ENCODE results near the gene CCSAP.

CCSAP gene

DNA sequence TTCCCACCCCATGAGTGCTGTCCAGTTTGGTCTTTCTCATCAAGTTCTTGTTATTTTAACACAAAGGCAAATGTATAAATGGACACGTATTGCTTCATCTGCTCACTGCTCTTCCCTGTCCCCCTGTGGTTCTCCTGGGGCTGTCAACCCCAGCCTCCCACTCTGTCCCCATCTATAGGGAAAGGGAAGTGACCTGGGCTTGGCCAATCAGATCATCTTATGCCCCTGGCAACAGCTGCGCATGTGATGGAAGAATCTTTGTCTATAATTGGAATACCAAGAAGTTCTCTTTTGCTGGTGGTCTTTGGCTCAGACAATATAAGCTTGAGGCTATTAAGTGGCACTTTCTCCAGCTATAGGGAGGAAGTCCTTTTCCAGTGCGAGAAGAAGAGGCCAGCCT, 4.7 kb upstream of the CCSAP start:
- no peaks in the 10 kb centered on the region for H3K36me3 ChIP-seq (ENCODE audit: control insufficient read depth in 5 of 5, insufficient read depth in 5 of 5, low read length in 5 of 5)
- H3K27me3 ChIP-seq (ENCODE audit: control insufficient read depth in 5 of 5, insufficient read depth in 4 of 5, low read length in 5 of 5): peaks cover 3 to 8% (median 5%) of the 10 kb centered on the region in 5 donors
- no peak overlapping the region for H3K27ac ChIP-seq (ENCODE audit: low read depth, low read length)
- no peaks in the 10 kb centered on the region for H3K9me3 ChIP-seq (ENCODE audit: control insufficient read depth in 5 of 5, low read length in 5 of 5)
- no peak overlapping the region for H3K4me3 ChIP-seq (ENCODE audit: low read depth in 1 of 5, low read length in 5 of 5)
- peaks cover 0 to 12% (median 9%) of the 10 kb centered on the region in 5 donors for H3K4me1 ChIP-seq (ENCODE audit: control insufficient read depth in 5 of 5, insufficient read depth in 5 of 5, low read length in 5 of 5)
- H3K9ac ChIP-seq (ENCODE audit: low read length in 5 of 5): no peak overlapping the region

GRCh38 chr1:229344937-229345684, 2.3 kb upstream of the CCSAP start:
- H3K27me3 ChIP-seq (ENCODE audit: control insufficient read depth in 5 of 5, insufficient read depth in 4 of 5, low read length in 5 of 5): peaks cover 3 to 8% (median 3%) of the 10 kb centered on the region in 5 donors
- no peak overlapping the region for H3K4me3 ChIP-seq (ENCODE audit: low read depth in 1 of 5, low read length in 5 of 5)
- no peak overlapping the region for H3K27ac ChIP-seq (ENCODE audit: low read depth, low read length)
- H3K36me3 ChIP-seq (ENCODE audit: control insufficient read depth in 5 of 5, insufficient read depth in 5 of 5, low read length in 5 of 5): no peaks in the 10 kb centered on the region
- peaks cover 0 to 22% (median 18%) of the 10 kb centered on the region in 5 donors for H3K4me1 ChIP-seq (ENCODE audit: control insufficient read depth in 5 of 5, insufficient read depth in 5 of 5, low read length in 5 of 5)
- no peaks in the 10 kb centered on the region for H3K9me3 ChIP-seq (ENCODE audit: control insufficient read depth in 5 of 5, low read length in 5 of 5)
- no peak overlapping the region for H3K9ac ChIP-seq (ENCODE audit: low read length in 5 of 5)

GRCh38 chr1:229344139-229344538, 1.3 kb upstream of the CCSAP start:
- H3K36me3 ChIP-seq (ENCODE audit: control insufficient read depth in 5 of 5, insufficient read depth in 5 of 5, low read length in 5 of 5): no peaks in the 10 kb centered on the region
- H3K27me3 ChIP-seq (ENCODE audit: control insufficient read depth in 5 of 5, insufficient read depth in 4 of 5, low read length in 5 of 5): peaks cover 3 to 8% (median 3%) of the 10 kb centered on the region in 5 donors
- H3K9me3 ChIP-seq (ENCODE audit: control insufficient read depth in 5 of 5, low read length in 5 of 5): no peaks in the 10 kb centered on the region
- H3K4me3 ChIP-seq (ENCODE audit: low read depth in 1 of 5, low read length in 5 of 5): peak overlapping the region in 1 of 5 donors; percentile 92
- peaks cover 0 to 22% (median 21%) of the 10 kb centered on the region in 5 donors for H3K4me1 ChIP-seq (ENCODE audit: control insufficient read depth in 5 of 5, insufficient read depth in 5 of 5, low read length in 5 of 5)
- H3K27ac ChIP-seq (ENCODE audit: low read depth, low read length): no peak overlapping the region
- H3K9ac ChIP-seq (ENCODE audit: low read length in 5 of 5): no peak overlapping the region

DNA sequence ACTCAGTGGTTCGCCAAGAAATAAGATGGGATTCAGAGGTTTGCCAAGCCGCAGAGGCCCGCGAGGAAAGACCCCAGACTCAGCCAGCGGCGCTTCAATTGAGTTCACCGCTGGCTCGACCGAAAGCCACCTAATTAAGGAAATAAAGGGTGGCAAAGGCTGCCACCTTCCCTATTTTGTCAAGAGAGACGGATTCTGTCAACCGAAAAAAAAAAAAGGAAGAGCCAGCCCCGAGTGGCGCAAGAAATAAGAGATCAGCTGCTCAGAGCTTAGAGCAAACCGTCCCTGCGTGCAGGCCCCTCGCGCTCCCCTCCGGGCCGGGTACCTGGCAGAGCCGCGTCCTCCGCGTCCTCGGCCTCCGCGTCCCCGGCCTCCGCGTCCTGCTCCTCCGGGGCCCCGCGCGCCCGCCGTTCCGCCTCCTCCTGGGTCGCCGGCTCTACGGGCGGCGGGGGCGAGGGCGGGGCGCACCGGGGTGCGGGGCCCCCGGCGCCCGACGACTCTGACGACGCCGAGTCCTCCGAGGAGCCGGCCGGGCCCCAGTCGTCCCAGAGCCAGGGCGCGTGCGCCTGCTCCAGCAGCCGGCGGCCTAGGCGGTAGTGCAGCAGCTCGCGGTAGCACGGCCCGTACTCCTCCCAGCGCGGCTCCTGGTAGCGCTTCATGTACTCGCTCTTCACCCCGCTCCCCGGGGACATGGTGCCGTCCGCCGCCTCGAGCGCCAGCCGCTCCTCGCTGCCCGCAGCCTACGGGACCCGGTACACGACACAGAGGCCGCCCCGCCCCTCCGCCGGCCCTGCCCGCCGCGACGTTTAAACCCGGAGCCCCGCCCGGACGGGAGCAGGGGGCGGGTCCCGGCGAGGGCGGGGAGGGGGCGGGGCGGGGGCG, 832 bp downstream of the CCSAP start:
- Histone ChIP-seq H3K27me3 (ENCODE audit: control insufficient read depth in 5 of 5, insufficient read depth in 4 of 5, low read length in 5 of 5) (peaks cover 0 to 8% (median 3%) of the 10 kb centered on the region in 5 donors), H3K9me3 (ENCODE audit: control insufficient read depth in 5 of 5, low read length in 5 of 5) (no peaks in the 10 kb centered on the region), H3K9ac (ENCODE audit: low read length in 5 of 5) (peak overlapping the region in 3 of 5 donors; percentile 62 to 74 (median 66)), H3K4me1 (ENCODE audit: control insufficient read depth in 5 of 5, insufficient read depth in 5 of 5, low read length in 5 of 5) (peaks cover 0 to 22% (median 21%) of the 10 kb centered on the region in 5 donors), H3K36me3 (ENCODE audit: control insufficient read depth in 5 of 5, insufficient read depth in 5 of 5, low read length in 5 of 5) (no peaks in the 10 kb centered on the region), H3K27ac (ENCODE audit: low read depth, low read length) (no peak overlapping the region), H3K4me3 (ENCODE audit: low read depth in 1 of 5, low read length in 5 of 5) (peak overlapping the region; percentile 77 to 92 (median 82))

DNA sequence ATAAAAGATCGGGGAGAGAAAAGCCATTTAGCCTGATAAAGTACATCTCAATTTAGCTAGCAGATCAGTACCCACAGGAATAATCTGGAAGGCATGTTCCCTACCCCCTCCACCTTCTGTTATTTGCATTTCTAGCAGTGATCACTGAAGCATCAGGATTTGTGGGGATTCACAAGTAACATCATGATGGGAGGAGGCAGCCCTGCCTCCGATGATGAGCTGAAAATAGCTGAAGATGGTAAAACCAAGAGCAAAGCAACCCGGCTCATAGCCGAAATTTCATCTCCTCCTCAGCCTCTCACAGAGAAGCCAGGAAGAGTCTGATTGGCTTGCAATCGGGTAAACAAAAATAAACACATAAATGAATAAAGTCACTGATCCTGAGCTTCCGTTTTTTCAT, 2.4 kb downstream of the CCSAP start:
- Histone ChIP-seq H3K36me3 (ENCODE audit: control insufficient read depth in 5 of 5, insufficient read depth in 5 of 5, low read length in 5 of 5) (no peaks in the 10 kb centered on the region), H3K4me1 (ENCODE audit: control insufficient read depth in 5 of 5, insufficient read depth in 5 of 5, low read length in 5 of 5) (peaks cover 0 to 22% (median 21%) of the 10 kb centered on the region in 5 donors), H3K9ac (ENCODE audit: low read length in 5 of 5) (no peak overlapping the region), H3K27ac (ENCODE audit: low read depth, low read length) (no peak overlapping the region), H3K4me3 (ENCODE audit: low read depth in 1 of 5, low read length in 5 of 5) (no peak overlapping the region), H3K9me3 (ENCODE audit: control insufficient read depth in 5 of 5, low read length in 5 of 5) (no peaks in the 10 kb centered on the region), H3K27me3 (ENCODE audit: control insufficient read depth in 5 of 5, insufficient read depth in 4 of 5, low read length in 5 of 5) (no peaks in the 10 kb centered on the region)

- Histone ChIP-seq H3K27me3 (ENCODE audit: control insufficient read depth in 5 of 5, insufficient read depth in 4 of 5, low read length in 5 of 5) (no peaks in the 10 kb centered on the region), H3K4me3 (ENCODE audit: low read depth in 1 of 5, low read length in 5 of 5) (no peak overlapping the region), H3K27ac (ENCODE audit: low read depth, low read length) (no peak overlapping the region), H3K9me3 (ENCODE audit: control insufficient read depth in 5 of 5, low read length in 5 of 5) (peaks cover 0 to 3% (median 0%) of the 10 kb centered on the region in 5 donors), H3K9ac (ENCODE audit: low read length in 5 of 5) (no peak overlapping the region), H3K4me1 (ENCODE audit: control insufficient read depth in 5 of 5, insufficient read depth in 5 of 5, low read length in 5 of 5) (peaks cover 0 to 22% (median 21%) of the 10 kb centered on the region in 5 donors), H3K36me3 (ENCODE audit: control insufficient read depth in 5 of 5, insufficient read depth in 5 of 5, low read length in 5 of 5) (no peaks in the 10 kb centered on the region)
Observed at GRCh38 chr1:229339520-229339919, 3.3 kb downstream of the CCSAP start.

GRCh38 chr1:229339086-229339485, 3.8 kb downstream of the CCSAP start:
- Histone ChIP-seq H3K9me3 (ENCODE audit: control insufficient read depth in 5 of 5, low read length in 5 of 5) (peaks cover 0 to 5% (median 0%) of the 10 kb centered on the region in 5 donors), H3K4me1 (ENCODE audit: control insufficient read depth in 5 of 5, insufficient read depth in 5 of 5, low read length in 5 of 5) (peaks cover 0 to 22% (median 19%) of the 10 kb centered on the region in 5 donors), H3K9ac (ENCODE audit: low read length in 5 of 5) (no peak overlapping the region), H3K4me3 (ENCODE audit: low read depth in 1 of 5, low read length in 5 of 5) (no peak overlapping the region), H3K36me3 (ENCODE audit: control insufficient read depth in 5 of 5, insufficient read depth in 5 of 5, low read length in 5 of 5) (no peaks in the 10 kb centered on the region), H3K27me3 (ENCODE audit: control insufficient read depth in 5 of 5, insufficient read depth in 4 of 5, low read length in 5 of 5) (no peaks in the 10 kb centered on the region), H3K27ac (ENCODE audit: low read depth, low read length) (no peak overlapping the region)

DNA sequence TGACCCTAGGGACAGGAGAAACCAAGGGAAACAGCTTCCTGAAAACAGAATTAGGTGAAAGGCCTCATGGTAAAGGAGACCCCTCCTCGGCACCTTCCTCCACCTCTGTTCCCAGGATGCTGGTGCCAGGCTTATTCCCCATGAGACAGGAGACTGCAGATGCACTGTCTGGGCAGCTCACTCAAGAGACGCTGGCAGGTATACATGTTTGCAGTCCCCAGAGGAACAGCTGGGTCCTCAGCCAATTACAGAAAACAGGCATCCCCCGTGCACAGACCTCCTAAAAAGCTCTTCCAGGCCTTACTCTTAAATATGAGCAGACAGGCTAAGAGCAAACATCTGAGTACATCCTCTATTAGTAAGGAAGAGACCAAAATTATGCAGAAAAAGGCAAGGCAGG, 6.5 kb downstream of the CCSAP start:
- H3K27ac ChIP-seq (ENCODE audit: low read depth, low read length): no peak overlapping the region
- peaks cover 0 to 5% (median 0%) of the 10 kb centered on the region in 5 donors for H3K9me3 ChIP-seq (ENCODE audit: control insufficient read depth in 5 of 5, low read length in 5 of 5)
- H3K4me1 ChIP-seq (ENCODE audit: control insufficient read depth in 5 of 5, insufficient read depth in 5 of 5, low read length in 5 of 5): peaks cover 0 to 5% (median 4%) of the 10 kb centered on the region in 5 donors
- no peak overlapping the region for H3K9ac ChIP-seq (ENCODE audit: low read length in 5 of 5)
- H3K27me3 ChIP-seq (ENCODE audit: control insufficient read depth in 5 of 5, insufficient read depth in 4 of 5, low read length in 5 of 5): no peaks in the 10 kb centered on the region
- H3K4me3 ChIP-seq (ENCODE audit: low read depth in 1 of 5, low read length in 5 of 5): no peak overlapping the region
- H3K36me3 ChIP-seq (ENCODE audit: control insufficient read depth in 5 of 5, insufficient read depth in 5 of 5, low read length in 5 of 5): no peaks in the 10 kb centered on the region

- Histone ChIP-seq H3K27me3 (ENCODE audit: control insufficient read depth in 5 of 5, insufficient read depth in 4 of 5, low read length in 5 of 5) (no peaks in the 10 kb centered on the region), H3K4me3 (ENCODE audit: low read depth in 1 of 5, low read length in 5 of 5) (no peak overlapping the region), H3K9ac (ENCODE audit: low read length in 5 of 5) (no peak overlapping the region), H3K4me1 (ENCODE audit: control insufficient read depth in 5 of 5, insufficient read depth in 5 of 5, low read length in 5 of 5) (peaks cover 0 to 3% (median 0%) of the 10 kb centered on the region in 5 donors), H3K27ac (ENCODE audit: low read depth, low read length) (no peak overlapping the region), H3K9me3 (ENCODE audit: control insufficient read depth in 5 of 5, low read length in 5 of 5) (peaks cover 0 to 5% (median 0%) of the 10 kb centered on the region in 5 donors), H3K36me3 (ENCODE audit: control insufficient read depth in 5 of 5, insufficient read depth in 5 of 5, low read length in 5 of 5) (peaks cover 0 to 2% (median 0%) of the 10 kb centered on the region in 5 donors)
Observed at GRCh38 chr1:229334716-229335115, 8.1 kb downstream of the CCSAP start.

GRCh38 chr1:229334269-229334668, 8.6 kb downstream of the CCSAP start:
- Histone ChIP-seq H3K27ac (ENCODE audit: low read depth, low read length) (no peak overlapping the region), H3K27me3 (ENCODE audit: control insufficient read depth in 5 of 5, insufficient read depth in 4 of 5, low read length in 5 of 5) (no peaks in the 10 kb centered on the region), H3K9ac (ENCODE audit: low read length in 5 of 5) (no peak overlapping the region), H3K4me3 (ENCODE audit: low read depth in 1 of 5, low read length in 5 of 5) (no peak overlapping the region), H3K36me3 (ENCODE audit: control insufficient read depth in 5 of 5, insufficient read depth in 5 of 5, low read length in 5 of 5) (peaks cover 0 to 2% (median 0%) of the 10 kb centered on the region in 5 donors), H3K4me1 (ENCODE audit: control insufficient read depth in 5 of 5, insufficient read depth in 5 of 5, low read length in 5 of 5) (no peaks in the 10 kb centered on the region), H3K9me3 (ENCODE audit: control insufficient read depth in 5 of 5, low read length in 5 of 5) (peaks cover 0 to 5% (median 0%) of the 10 kb centered on the region in 5 donors)
